Liver (tissue), 9 donors: Measurements from ENCODE around the gene WAPL. TPM values are rescaled to one million over a fixed set of nuclear protein-coding genes. Genes with fewer than 3 reads are reported as not detected.

Experiments
- DNase-seq: peaks from one replicate; pipeline ENCODE4 v3.0.0-alpha.2; 2017; ENCODE audit warnings: low spot score
- H3K27ac ChIP-seq, 2 donors: one replicate each; pipeline ENCODE4 v1.7.0; 2013; ENCODE audit warnings: inconsistent platforms in 2 of 2, low read length in 2 of 2, control low read depth in 1 of 2, low read depth in 1 of 2, mild to moderate bottlenecking in 1 of 2
- H3K27me3 ChIP-seq, 4 donors: one replicate each; pipeline versions ENCODE4 v1.6.1 to v1.7.0; 2013; ENCODE audit warnings: low read length in 3 of 4, inconsistent platforms in 1 of 4, mild to moderate bottlenecking in 1 of 4, moderate library complexity in 1 of 4; ENCODE audit not compliant: control insufficient read depth in 4 of 4, insufficient read depth in 4 of 4
- H3K36me3 ChIP-seq, 4 donors: one replicate each; pipeline versions ENCODE4 v1.6.1 to v1.7.0; 2013; ENCODE audit warnings: low read length in 3 of 4, mild to moderate bottlenecking in 3 of 4, low read depth in 1 of 4, moderate library complexity in 1 of 4; ENCODE audit not compliant: control insufficient read depth in 4 of 4, insufficient read depth in 3 of 4
- H3K4me1 ChIP-seq, 4 donors: one replicate each; pipeline versions ENCODE4 v1.6.1 to v1.7.0; 2013; ENCODE audit warnings: low read length in 3 of 4, mild to moderate bottlenecking in 3 of 4, moderate library complexity in 1 of 4; ENCODE audit not compliant: control insufficient read depth in 4 of 4, insufficient read depth in 4 of 4
- H3K4me3 ChIP-seq, 3 donors: one replicate each; pipeline versions ENCODE4 v1.6.1 to v1.7.0; 2013; ENCODE audit warnings: low read length in 3 of 3, control low read depth in 1 of 3, low read depth in 1 of 3, mild to moderate bottlenecking in 1 of 3
- H3K9ac ChIP-seq, 2 donors: one replicate each; pipeline ENCODE4 v1.7.0; 2013; ENCODE audit warnings: low read length in 2 of 2, mild to moderate bottlenecking in 2 of 2, moderate library complexity in 2 of 2, control low read depth in 1 of 2, low read depth in 1 of 2
- H3K9me3 ChIP-seq, 4 donors: one replicate each; pipeline versions ENCODE4 v1.6.1 to v1.7.0; 2013; ENCODE audit warnings: low read length in 3 of 4; ENCODE audit not compliant: control insufficient read depth in 4 of 4
- EGR1 ChIP-seq, 2 donors: IDR thresholded peaks; 2 replicates each; pipeline ENCODE4 v1.6.1; 2016 to 2018; ENCODE audit warnings: antibody characterized with exemption in 2 of 2, low read depth in 2 of 2
- HNF4A ChIP-seq, 2 donors: conservative IDR thresholded peaks; 2 replicates each; pipeline ENCODE4 v1.6.1; 2016; ENCODE audit warnings: antibody characterized with exemption in 2 of 2, mild to moderate bottlenecking in 2 of 2
- HNF4G ChIP-seq: IDR thresholded peaks from 2 replicates; pipeline ENCODE4 v1.6.1; 2016; ENCODE audit warnings: antibody characterized with exemption
- RXRA ChIP-seq, 2 donors: IDR thresholded peaks; 2 replicates each; pipeline ENCODE4 v1.6.1; 2017 to 2018; ENCODE audit warnings: antibody characterized with exemption in 2 of 2, mild to moderate bottlenecking in 1 of 2
- YY1 ChIP-seq: IDR thresholded peaks from 2 replicates; pipeline ENCODE4 v1.6.1; 2016; ENCODE audit warnings: antibody characterized with exemption, mild to moderate bottlenecking
- ZBTB33 ChIP-seq: IDR thresholded peaks from 2 replicates; pipeline ENCODE4 v1.6.1; 2016; ENCODE audit warnings: antibody characterized with exemption
- WGBS: extraction: QIAGEN DNeasy Blood & Tissue Kit; methylation state at CpG from one replicate; pipeline ENCODE4 v1.1.7; 2013; 5-methylcytosine and 5-hydroxymethylcytosine counted together
- polyA plus RNA-seq, 2 donors: library from polyadenylated mRNA; stranded (reverse) in 1 of 2; unstranded in 1 of 2; fragments of 200-250 nt in 1 of 2; fragments of >200 nt in 1 of 2; fragmentation: Nextera tagmentation in 1 of 2; extraction: Ambion mirVana in 1 of 2; gene quantifications; one replicate each; pipeline versions ENCODE4 v1.2.1 to v1.2.3, GENCODE V29; 2013 to 2015
- total RNA-seq, 2 donors: library from RNA; depleted of rRNA; stranded (reverse); fragments of >200 nt; gene quantifications; one replicate each; pipeline ENCODE4 v1.2.3, GENCODE V29; 2014
- TF ChIP-seq, protein P1 (sequence below): IDR thresholded peaks from 2 replicates; pipeline ENCODE4 v1.6.1; 2016; ENCODE audit warnings: antibody characterized with exemption
- donor health status: healthy.
- donor health status: healthy.
- donor health status: healthy.
- donor health status: healthy.
- donor health status: healthy.

WAPL gene
- total and polyA plus RNA-seq, 4 donors: 9.7 to 37.9 (median 24.0) TPM

DNA sequence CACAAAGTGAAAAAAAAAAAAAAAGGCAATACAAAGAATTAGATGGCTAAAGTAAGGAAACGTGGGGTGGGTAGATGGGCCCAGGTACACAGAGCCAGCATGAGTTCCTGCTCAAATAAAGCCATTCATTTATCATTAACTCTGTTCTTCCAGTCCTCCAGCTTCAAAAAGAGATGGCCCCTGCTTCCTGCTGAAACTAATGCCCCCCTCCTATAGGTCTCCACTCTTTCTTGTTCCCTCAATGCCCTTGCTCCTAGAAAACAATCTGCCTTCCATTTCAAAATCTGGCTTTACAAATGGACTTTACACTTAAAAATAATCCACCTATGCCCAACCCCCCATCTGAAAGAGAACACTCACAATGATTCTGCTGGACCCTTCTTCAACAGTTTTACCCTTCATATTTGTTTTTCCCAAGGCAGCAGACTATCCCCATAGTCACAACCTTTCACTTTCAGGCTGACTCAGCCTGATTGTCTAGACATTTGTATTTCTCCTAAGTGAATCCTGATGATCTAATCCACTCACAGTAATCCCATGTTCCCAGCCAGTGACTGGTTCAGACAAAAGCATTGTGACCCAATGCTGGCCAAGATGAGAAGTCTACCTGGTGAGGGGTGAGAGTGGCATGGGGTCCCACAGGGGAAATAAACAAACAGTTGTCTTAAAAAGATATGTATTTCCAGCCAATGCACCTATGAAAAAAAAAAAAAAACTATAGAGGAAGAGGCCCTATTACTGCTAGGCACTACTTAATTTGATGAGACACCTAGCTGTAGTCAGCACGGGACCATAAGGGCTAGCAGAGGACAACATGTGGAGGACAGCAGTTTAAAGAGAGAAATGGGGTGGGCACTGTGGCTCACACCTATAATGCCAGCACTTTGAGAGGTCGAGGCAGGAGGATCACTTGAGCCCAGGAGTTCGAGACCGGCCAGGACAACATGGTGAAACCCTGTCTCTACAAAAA, 80.4 kb downstream of the WAPL start:
- WGBS: 89% methylated on average over 5 of the region's 5 CpGs
- Histone ChIP-seq H3K4me3 (no peak overlapping the region), H3K36me3 (peaks cover 4 to 20% (median 14%) of the 10 kb centered on the region in 4 donors)

GRCh38 chr10:86439544-86439943, 82.0 kb downstream of the WAPL start:
- H3K4me1 ChIP-seq: peaks cover 10 to 40% (median 32%) of the 10 kb centered on the region in 4 donors
- H3K9ac ChIP-seq: no peak overlapping the region
- peak overlapping the region; percentile 79 to 89 for H3K27ac ChIP-seq
- H3K27me3 ChIP-seq: no peaks in the 10 kb centered on the region
- H3K4me3 ChIP-seq: no peak overlapping the region
- WGBS: 10% methylated on average over 1 of the region's 1 CpG
- DNase-seq: peak; percentile 42
- H3K36me3 ChIP-seq: peaks cover 2 to 12% (median 7%) of the 10 kb centered on the region in 4 donors
- no peaks in the 10 kb centered on the region for H3K9me3 ChIP-seq
- TF ChIP-seq, protein P1, sequence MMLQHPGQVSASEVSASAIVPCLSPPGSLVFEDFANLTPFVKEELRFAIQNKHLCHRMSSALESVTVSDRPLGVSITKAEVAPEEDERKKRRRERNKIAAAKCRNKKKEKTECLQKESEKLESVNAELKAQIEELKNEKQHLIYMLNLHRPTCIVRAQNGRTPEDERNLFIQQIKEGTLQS: no peak
- peak in 1 of 2 donors; percentile 30 for TF ChIP-seq HNF4A (conservative IDR thresholded peaks at IDR 0.05)

More for the DNA sequence above, 80.4 kb downstream of the WAPL start:
- no peak overlapping the region for H3K9ac ChIP-seq
- H3K27ac ChIP-seq: peak overlapping the region; percentile 65 to 70
- TF ChIP-seq EGR1 (IDR thresholded peaks at IDR 0.05; ENCODE audit: low read depth in 2 of 2): no peak
- TF ChIP-seq YY1: peak; percentile 23
- TF ChIP-seq RXRA (IDR thresholded peaks at IDR 0.05): peak in 1 of 2 donors; percentile 9
- TF ChIP-seq, protein P1: peak; percentile 24
- peak; percentile 56 to 70 for TF ChIP-seq HNF4A (conservative IDR thresholded peaks at IDR 0.05)
- no peak for DNase-seq
- no peaks in the 10 kb centered on the region for H3K9me3 ChIP-seq
- H3K4me1 ChIP-seq: peaks cover 10 to 40% (median 32%) of the 10 kb centered on the region in 4 donors
- H3K27me3 ChIP-seq: no peaks in the 10 kb centered on the region

- Histone ChIP-seq H3K27me3 (no peaks in the 10 kb centered on the region), H3K36me3 (peaks cover 2 to 12% (median 5%) of the 10 kb centered on the region in 4 donors), H3K9ac (peak overlapping the region in 1 of 2 donors; percentile 27), H3K9me3 (no peaks in the 10 kb centered on the region), H3K4me1 (peaks cover 12 to 40% (median 32%) of the 10 kb centered on the region in 4 donors), H3K4me3 (no peak overlapping the region), H3K27ac (peak overlapping the region; percentile 79 to 89)
- no peak for DNase-seq
- WGBS: 35% methylated on average over 8 of the region's 8 CpGs
- TF ChIP-seq YY1 (peak; percentile 16), ZBTB33 (peak; percentile 9), HNF4A (conservative IDR thresholded peaks at IDR 0.05) (peak; percentile 19 to 40), HNF4G (no peak), RXRA (IDR thresholded peaks at IDR 0.05) (peak in 1 of 2 donors; percentile 32)
Observed at GRCh38 chr10:86438091-86438749, 83.4 kb downstream of the WAPL start.
